ENCODE measurements around the gene CHCHD6.

CHCHD6 gene

GRCh38 chr3:126987129-126987528 is 283.1 kb downstream of the CHCHD6 start:
- TF ChIP-seq CTCF (IDR thresholded peaks at IDR 0.05) (no peak), ZFX (IDR thresholded peaks at IDR 0.05; ENCODE audit: borderline replicate concordance) (no peak)
- no peak overlapping the region for H3K27ac ChIP-seq

GRCh38 chr3:126987596-126987995 is 283.6 kb downstream of the CHCHD6 start:
- no peak for TF ChIP-seq CTCF (IDR thresholded peaks at IDR 0.05)
- TF ChIP-seq ZFX (IDR thresholded peaks at IDR 0.05; ENCODE audit: borderline replicate concordance), result no peak
- no peak overlapping the region for H3K27ac ChIP-seq

GRCh38 chr3:126988451-126989021 is 284.5 kb downstream of the CHCHD6 start:
- H3K27ac ChIP-seq, result no peak overlapping the region
- TF ChIP-seq ZFX (IDR thresholded peaks at IDR 0.05; ENCODE audit: borderline replicate concordance) (no peak), CTCF (IDR thresholded peaks at IDR 0.05) (no peak)

- no peak for TF ChIP-seq CTCF (IDR thresholded peaks at IDR 0.05)
- TF ChIP-seq ZFX (IDR thresholded peaks at IDR 0.05; ENCODE audit: borderline replicate concordance), result no peak
- no peak overlapping the region for H3K27ac ChIP-seq
Measured at GRCh38 chr3:126989316-126990023, 285.4 kb downstream of the CHCHD6 start.

- TF ChIP-seq CTCF (IDR thresholded peaks at IDR 0.05) (no peak), ZFX (IDR thresholded peaks at IDR 0.05; ENCODE audit: borderline replicate concordance) (no peak)
- H3K27ac ChIP-seq, result no peak overlapping the region
Measured at GRCh38 chr3:126990024-126990700, 286.1 kb downstream of the CHCHD6 start.

- TF ChIP-seq ZFX (IDR thresholded peaks at IDR 0.05; ENCODE audit: borderline replicate concordance) (no peak), CTCF (IDR thresholded peaks at IDR 0.05) (no peak)
- no peak overlapping the region for H3K27ac ChIP-seq
Measured at GRCh38 chr3:126990890-126991289, 286.9 kb downstream of the CHCHD6 start.
